Left lung (tissue), 10 donors: ENCODE measurements around the gene MYLK3. TPM values are rescaled to one million over a fixed set of nuclear protein-coding genes. Genes with fewer than 3 reads are reported as not detected.

Experiments used
- ATAC-seq: fragments of 200-7000 bp; cut with Tn5 transposase; one replicate; pipeline ENCODE4 v1.9.1; 2020; ENCODE audit warnings: moderate library complexity
- DNase-seq, 4 donors: peaks; one replicate each; pipeline ENCODE4 v3.0.0-alpha.2; 2013 to 2020
- H3K27ac ChIP-seq, 2 donors: fragments of 200-600 bp; sonication (generic) in 1 of 2; one replicate each; pipeline versions ENCODE4 v1.5.0 to v1.8.0; 2020 to 2021
- H3K27me3 ChIP-seq, 2 donors: fragments of 200-600 bp; sonication (generic) in 1 of 2; one replicate each; pipeline versions ENCODE4 v1.5.0 to v1.8.0; 2020 to 2021
- H3K36me3 ChIP-seq, 2 donors: fragments of 200-600 bp; sonication (generic) in 1 of 2; one replicate each; pipeline versions ENCODE4 v1.5.0 to v1.8.0; 2020 to 2021
- H3K4me1 ChIP-seq, 2 donors: fragments of 200-600 bp; one replicate each; pipeline ENCODE4 v1.8.0; 2021
- H3K4me3 ChIP-seq, 2 donors: fragments of 200-600 bp; sonication (generic) in 1 of 2; one replicate each; pipeline versions ENCODE4 v1.5.0 to v1.8.0; 2020 to 2021; ENCODE audit warnings: mild to moderate bottlenecking in 1 of 2
- H3K9me3 ChIP-seq, 2 donors: fragments of 200-600 bp; sonication (generic) in 1 of 2; one replicate each; pipeline versions ENCODE4 v1.5.0 to v1.8.0; 2020 to 2021
- CTCF ChIP-seq, 2 donors: fragments of 200-600 bp; sonication (generic) in 1 of 2; IDR thresholded peaks; one replicate each; pipeline versions ENCODE4 v1.5.0 to v1.8.0; 2021; ENCODE audit warnings: antibody characterized with exemption in 2 of 2
- intact Hi-C, 2 donors: fragments of 100-400 bp; cut with DNase I; formaldehyde crosslinking; loops; one replicate each; pipeline versions ENCODE4 v1.11.2 to v1.14.2; 2022
- polyA plus RNA-seq, 6 donors: library from polyadenylated mRNA; unstranded; fragments of 120-200 nt; gene quantifications; one replicate each; pipeline ENCODE4 v1.2.1, GENCODE V29; 2013; ENCODE audit not compliant: insufficient read length in 6 of 6
- total RNA-seq, 2 donors: library from RNA; stranded (reverse); fragmentation: NEBNext Ultra II Directional; extraction: Animal tissue kit (Norgen Biotek cat#: 25700); gene quantifications; one replicate each; pipeline ENCODE4 v1.2.1, GENCODE V29; 2021
- donor health status: DM: no; HTN: yes; CAD: no.
- donor health status: DM: no; HTN: no; CAD: no.

The MYLK3 gene
- total and polyA plus RNA-seq, 8 donors: 0.03 to 1.2 (median 0.58) TPM

GRCh38 chr16:46743232-46743719 is 4.9 kb downstream of the MYLK3 start:
- DNase-seq (no peak), ATAC-seq (peak; percentile 60)
- H3K4me1 ChIP-seq: peaks cover 0 to 24% of the 10 kb centered on the region in 2 donors
- intact Hi-C loops: no loop called here
- TF ChIP-seq CTCF (IDR thresholded peaks at IDR 0.05): no peak
- no peak overlapping the region for H3K4me3 ChIP-seq
- H3K27ac ChIP-seq: peak overlapping the region; percentile 53 to 94
- H3K27me3 ChIP-seq: no peaks in the 10 kb centered on the region
- H3K36me3 ChIP-seq: no peaks in the 10 kb centered on the region
- H3K9me3 ChIP-seq: no peaks in the 10 kb centered on the region

- intact Hi-C loops: no loop called here
- Histone ChIP-seq H3K9me3 (no peaks in the 10 kb centered on the region), H3K36me3 (no peaks in the 10 kb centered on the region), H3K4me3 (no peak overlapping the region), H3K27ac (no peak overlapping the region), H3K4me1 (peaks cover 0 to 23% of the 10 kb centered on the region in 2 donors), H3K27me3 (no peaks in the 10 kb centered on the region)
- no peak for TF ChIP-seq CTCF (IDR thresholded peaks at IDR 0.05)
- no peak for DNase-seq
- no peak for ATAC-seq
These were observed 8.2 kb downstream of the MYLK3 start for GRCh38 chr16:46739934-46740333.

GRCh38 chr16:46737621-46738214 is 10.4 kb downstream of the MYLK3 start:
- DNase-seq (no peak), ATAC-seq (no peak)
- H3K36me3 ChIP-seq: no peaks in the 10 kb centered on the region
- no peak overlapping the region for H3K27ac ChIP-seq
- no peak for TF ChIP-seq CTCF (IDR thresholded peaks at IDR 0.05)
- H3K9me3 ChIP-seq: no peaks in the 10 kb centered on the region
- peaks cover 0 to 1% of the 10 kb centered on the region in 2 donors for H3K4me1 ChIP-seq
- intact Hi-C loops: no loop called here
- no peaks in the 10 kb centered on the region for H3K27me3 ChIP-seq
- H3K4me3 ChIP-seq: no peak overlapping the region

GRCh38 chr16:46736695-46737094 is 11.4 kb downstream of the MYLK3 start:
- no peak overlapping the region for H3K4me3 ChIP-seq
- no peaks in the 10 kb centered on the region for H3K36me3 ChIP-seq
- no peak overlapping the region for H3K27ac ChIP-seq
- no peaks in the 10 kb centered on the region for H3K27me3 ChIP-seq
- H3K9me3 ChIP-seq: no peaks in the 10 kb centered on the region
- DNase-seq (no peak), ATAC-seq (no peak)
- no peaks in the 10 kb centered on the region for H3K4me1 ChIP-seq
- TF ChIP-seq CTCF (IDR thresholded peaks at IDR 0.05): no peak
- intact Hi-C loops: no loop called here

- Histone ChIP-seq H3K4me3 (no peak overlapping the region), H3K4me1 (no peaks in the 10 kb centered on the region), H3K27me3 (no peaks in the 10 kb centered on the region), H3K36me3 (no peaks in the 10 kb centered on the region), H3K9me3 (no peaks in the 10 kb centered on the region), H3K27ac (no peak overlapping the region)
- no peak for TF ChIP-seq CTCF (IDR thresholded peaks at IDR 0.05)
- intact Hi-C loops: no loop called here
- ATAC-seq: no peak
- no peak for DNase-seq
These were observed 14.8 kb downstream of the MYLK3 start for GRCh38 chr16:46733319-46733830.
